Panc1 (cell line): Measurements from ENCODE around the gene MRPL27. TPM values are rescaled to one million over a fixed set of nuclear protein-coding genes. Genes with fewer than 3 reads are reported as not detected.

Experiments used
- ATAC-seq: fragments of 200-7000 bp; cut with Tn5 transposase; 2 replicates; pipeline ENCODE4 v1.9.1; 2020; ENCODE audit warnings: mild to moderate bottlenecking, moderate library complexity
- BruUV-seq: library from RNA; stranded (reverse); fragments of 400-500 nt; replicated peaks from 2 replicates; lab custom pipeline; 2021; lab: Mats Ljungman, UMichigan
- CTCF ChIA-PET: fragments of 300-600 bp; sonication (Branson Sonifier 250); formaldehyde crosslinking; loops from one replicate; lab custom pipeline; 2022; ENCODE audit warnings: antibody characterized with exemption; lab: Charles Lee
- POLR2A ChIA-PET: fragments of 300-600 bp; sonication (Branson Sonifier 250); formaldehyde crosslinking; loops from one replicate; lab custom pipeline; 2022; ENCODE audit warnings: antibody characterized with exemption; lab: Charles Lee
- DNase-seq: peaks from one replicate; pipeline ENCODE4 v3.0.0-alpha.2; 2010; ENCODE audit warnings: low read depth, low spot score
- H3K27ac ChIP-seq: 2 replicates; pipeline ENCODE4 v1.5.1; 2011; ENCODE audit warnings: mild to moderate bottlenecking, low read length, inconsistent platforms
- H3K27me3 ChIP-seq: fragments of 200-500 bp; sonication (Bioruptor generic); 2 replicates; pipeline ENCODE4 v1.6.0; 2014; ENCODE audit warnings: low read length, inconsistent platforms; ENCODE audit not compliant: control insufficient read depth, insufficient read depth
- H3K36me3 ChIP-seq: fragments of 200-500 bp; sonication (Bioruptor generic); 2 replicates; pipeline ENCODE4 v1.5.1; 2014; ENCODE audit warnings: inconsistent platforms, mild to moderate bottlenecking, low read length, moderate library complexity; ENCODE audit not compliant: control insufficient read depth, insufficient read depth
- H3K4me1 ChIP-seq: 2 replicates; pipeline ENCODE4 v1.5.1; 2011; ENCODE audit warnings: inconsistent platforms, mild to moderate bottlenecking, low read length, moderate library complexity; ENCODE audit not compliant: control insufficient read depth, insufficient read depth
- H3K4me3 ChIP-seq, 2 experiments: 2 replicates each; pipeline ENCODE4 v1.5.1; 2011 to 2012; ENCODE audit warnings: low read depth in 2 of 2, low read length in 2 of 2, mild to moderate bottlenecking in 2 of 2, inconsistent platforms in 1 of 2, moderate library complexity in 1 of 2
- H3K9me3 ChIP-seq: fragments of 200-500 bp; sonication (Bioruptor generic); 2 replicates; pipeline ENCODE4 v1.5.1; 2014; ENCODE audit warnings: low read depth, mild to moderate bottlenecking, inconsistent platforms, low read length, moderate library complexity; ENCODE audit not compliant: control insufficient read depth, insufficient read depth
- CTCF ChIP-seq: fragments of 450-650 bp; IDR thresholded peaks from 2 replicates; pipeline ENCODE4 v1.5.1; 2017; ENCODE audit warnings: mild to moderate bottlenecking
- POLR2AphosphoS5 ChIP-seq: IDR thresholded peaks from 2 replicates; pipeline ENCODE4 v1.6.1; 2012; ENCODE audit warnings: mild to moderate bottlenecking, low read depth, low read length, moderate library complexity
- REST ChIP-seq, 2 experiments: IDR thresholded peaks; 2 replicates each; pipeline ENCODE4 v1.6.1; 2011 to 2012; ENCODE audit warnings: low read depth in 2 of 2, control low read depth in 1 of 2, low read length in 1 of 2, mild to moderate bottlenecking in 1 of 2, moderate library complexity in 1 of 2; ENCODE audit not compliant: insufficient read depth in 1 of 2
- SIN3A ChIP-seq: IDR thresholded peaks from 2 replicates; pipeline ENCODE4 v1.6.1; 2012; ENCODE audit warnings: low read depth, mild to moderate bottlenecking, low read length, moderate library complexity, borderline replicate concordance; ENCODE audit not compliant: insufficient read depth
- TCF7L2 ChIP-seq: IDR thresholded peaks from 2 replicates; pipeline ENCODE4 v1.6.1; 2011; ENCODE audit warnings: mild to moderate bottlenecking, low read depth, low read length, inconsistent platforms
- in situ Hi-C: cut with HindIII; loops from 2 replicates; pipeline ENCODE4 v1.10.0; 2016; ENCODE audit warnings: low sequenced_read_pairs, low pct_unique_long_range_greater_than_20kb
- intact Hi-C: fragments of 100-400 bp; cut with micrococcal nuclease; formaldehyde crosslinking; loops from one replicate; pipeline ENCODE4 v1.10.0; 2022; ENCODE audit not compliant: unreplicated experiment
- total RNA-seq: library from RNA; stranded (reverse); gene quantifications from one replicate; pipeline ENCODE4 v1.2.1, GENCODE V29; 2021; ENCODE audit not compliant: unreplicated experiment

The MRPL27 gene
- total RNA-seq, 1 experiment from 2014 or later = 136 TPM

- no peak for TF ChIP-seq POLR2AphosphoS5
- TF ChIP-seq TCF7L2 = no peak
- TF ChIP-seq CTCF = no peak
- TF ChIP-seq SIN3A = no peak
- TF ChIP-seq REST (IDR thresholded peaks at IDR 0.05; ENCODE audit: insufficient read depth in 1 of 2, low read depth in 2 of 2, low read length in 1 of 2) = no peak
- Histone ChIP-seq H3K9me3 (no peaks in the 10 kb centered on the region), H3K4me1 (peaks cover 5% of the 10 kb centered on the region), H3K4me3 (peak overlapping the region; percentile 53 to 95), H3K27me3 (no peaks in the 10 kb centered on the region), H3K27ac (peak overlapping the region; percentile 86), H3K36me3 (peaks cover 21% of the 10 kb centered on the region)
- intact Hi-C loops (no loop called here), in situ Hi-C loops (no loop called here)
- DNase-seq = no peak
- no peak; the same call in 1 of the 2 replicates for ATAC-seq
- BruUV-seq = no TSS peak
- POLR2A ChIA-PET = interaction anchor here (0.6 kb wide), 1 partner anchor 81 kb away, joined by 4 read pairs; no protein-coding TSS in a partner anchor
- CTCF ChIA-PET = interaction anchor here (0.8 to 1.1 kb wide), 2 partner anchors 9 to 174 kb away, joined by 8 to 19 read pairs; no protein-coding TSS in a partner anchor
Measured at GRCh38 chr17:50372222-50372757, 694 bp downstream of the MRPL27 start.

GRCh38 chr17:50371526-50371925 is 1.5 kb downstream of the MRPL27 start:
- POLR2A ChIA-PET = interaction anchor here (0.6 kb wide), 1 partner anchor 82 kb away, joined by 4 read pairs; no protein-coding TSS in a partner anchor
- ATAC-seq (no peak), DNase-seq (no peak)
- intact Hi-C loops (no loop called here), in situ Hi-C loops (no loop called here)
- Histone ChIP-seq H3K27me3 (no peaks in the 10 kb centered on the region), H3K4me3 (peak overlapping the region; percentile 53 to 95), H3K27ac (no peak overlapping the region; the same call in 1 of the 2 replicates), H3K9me3 (no peaks in the 10 kb centered on the region), H3K4me1 (peaks cover 5% of the 10 kb centered on the region), H3K36me3 (peaks cover 21% of the 10 kb centered on the region)
- CTCF ChIA-PET = interaction anchor here (0.8 kb wide), 1 partner anchor 173 kb away, joined by 19 read pairs; no protein-coding TSS in a partner anchor
- no TSS peak for BruUV-seq
- TF ChIP-seq TCF7L2 = no peak
- no peak for TF ChIP-seq POLR2AphosphoS5
- no peak for TF ChIP-seq SIN3A

- POLR2A ChIA-PET = no interaction called here
- no peak for DNase-seq
- peaks cover 5% of the 10 kb centered on the region for H3K4me1 ChIP-seq
- TF ChIP-seq TCF7L2 (no peak), SIN3A (no peak), CTCF (no peak), POLR2AphosphoS5 (no peak; the same call in 1 of the 2 replicates)
- in situ Hi-C loops = no loop called here
- BruUV-seq = no TSS peak
- intact Hi-C loops = no loop called here
- CTCF ChIA-PET = no interaction called here
- H3K9me3 ChIP-seq = no peaks in the 10 kb centered on the region
- no peak overlapping the region for H3K4me3 ChIP-seq
- H3K27ac ChIP-seq = no peak overlapping the region
- ATAC-seq = no peak
- H3K27me3 ChIP-seq = no peaks in the 10 kb centered on the region
- H3K36me3 ChIP-seq = peaks cover 21% of the 10 kb centered on the region
Measured at GRCh38 chr17:50370052-50370451, 2.9 kb downstream of the MRPL27 start.
